Activated effector memory CD4-positive, alpha-beta T cell treated with anti-CD3 and anti-CD28 coated beads, Interleukin-2, amount 50 U/mL, for 16 hours (primary cell): ENCODE measurements around the gene SUSD2.
"Not testable (repeated sequence)": the region's sequence is repeated elsewhere in the genome, so short reads cannot be mapped to it uniquely, and the experiment has no call there.

Source experiments
- DNase-seq: peaks from one replicate; pipeline ENCODE4 v3.0.0-alpha.2; 2020

Gene SUSD2

GRCh38 chr22:24181088-24181995 lies at the start of gene SUSD2:
TSS of gene SUSD2 (plus strand) at chr22:24181487. CDS start at chr22:24181520, 33 bp downstream.
- DNase-seq, result no peak

- DNase-seq, result no peak
Observed at GRCh38 chr22:24133187-24133965, 47.9 kb upstream of the SUSD2 start.

- DNase-seq, result peak; percentile 77
Observed at GRCh38 chr22:24134090-24134846, 47.0 kb upstream of the SUSD2 start.

- DNase-seq, result not testable (repeated sequence)
Observed at GRCh38 chr22:24136533-24136932, 44.8 kb upstream of the SUSD2 start.

GRCh38 chr22:24137595-24137994 lies 43.7 kb upstream of the SUSD2 start:
- DNase-seq, result no peak

GRCh38 chr22:24138649-24139420 lies 42.5 kb upstream of the SUSD2 start:
- no peak for DNase-seq

- DNase-seq, result no peak
Observed at GRCh38 chr22:24140357-24140756, 40.9 kb upstream of the SUSD2 start.

- DNase-seq, result peak; percentile 70
Observed at GRCh38 chr22:24141586-24141985, 39.7 kb upstream of the SUSD2 start.

GRCh38 chr22:24142241-24142640 lies 39.0 kb upstream of the SUSD2 start:
- no peak for DNase-seq

- no peak for DNase-seq
Observed at GRCh38 chr22:24142831-24143230, 38.5 kb upstream of the SUSD2 start.

- no peak for DNase-seq
Observed at GRCh38 chr22:24144056-24144777, 37.1 kb upstream of the SUSD2 start.

- DNase-seq, result no peak
Observed at GRCh38 chr22:24144778-24145085, 36.6 kb upstream of the SUSD2 start.

- DNase-seq, result no peak
Observed at GRCh38 chr22:24145446-24146193, 35.7 kb upstream of the SUSD2 start.

- no peak for DNase-seq
Observed at GRCh38 chr22:24146194-24146616, 35.1 kb upstream of the SUSD2 start.

GRCh38 chr22:24146791-24147353 lies 34.4 kb upstream of the SUSD2 start:
- DNase-seq, result no peak

- no peak for DNase-seq
Observed at GRCh38 chr22:24147666-24148065, 33.6 kb upstream of the SUSD2 start.

- no peak for DNase-seq
Observed at GRCh38 chr22:24148266-24149197, 32.8 kb upstream of the SUSD2 start.

- no peak for DNase-seq
Observed at GRCh38 chr22:24149198-24149590, 32.1 kb upstream of the SUSD2 start.

- peak; percentile 74 for DNase-seq
Observed at GRCh38 chr22:24153353-24153752, 27.9 kb upstream of the SUSD2 start.

- no peak for DNase-seq
Observed at GRCh38 chr22:24153959-24154358, 27.3 kb upstream of the SUSD2 start.
